Measurements from ENCODE around the gene FOXO6. TPM values are rescaled to one million over a fixed set of nuclear protein-coding genes. Genes with fewer than 3 reads are reported as not detected.

The FOXO6 gene
- total and polyA plus RNA-seq, 10 of the 15 experiments (the other 5 are each of a cell fraction or from before 2014, with no cell fraction given) = 0.37 TPM; not detected in 9

DNA sequence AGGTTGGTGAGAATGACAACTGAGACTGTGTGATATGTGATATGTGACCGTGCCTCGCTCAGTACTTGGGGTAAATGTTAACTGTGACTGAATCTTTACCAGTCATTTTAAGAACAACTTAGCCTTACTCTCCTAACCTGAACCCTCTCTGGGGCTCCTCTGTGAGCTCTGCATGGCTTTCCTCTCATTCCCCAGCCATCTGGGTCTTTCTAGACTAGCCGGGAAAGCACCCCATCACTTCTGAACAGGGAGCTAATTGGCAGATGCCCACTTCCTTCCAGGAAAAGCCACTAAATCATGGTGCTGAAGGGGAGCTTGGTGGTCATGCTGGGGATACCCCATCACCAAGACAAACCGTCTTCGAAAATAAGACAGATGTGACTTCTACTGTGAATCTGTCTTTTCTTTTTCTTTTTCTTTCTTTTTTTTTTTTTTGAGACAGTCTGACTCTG, 16.5 kb upstream of the FOXO6 start:
- Histone ChIP-seq H3K4me1 (ENCODE audit: control insufficient read depth, insufficient read depth, low read length) (peaks cover 9% of the 10 kb centered on the region), H3K4me3 (no peak overlapping the region), H3K36me3 (ENCODE audit: control insufficient read depth in 2 of 2, insufficient read depth in 2 of 2, low read length in 1 of 2) (no peaks in the 10 kb centered on the region), H2AFZ (ENCODE audit: control insufficient read depth, low read depth, low read length) (0 out of 2 replicates have a peak overlapping the region, but pooled peaks have one; percentile 8), H3K27ac (ENCODE audit: control insufficient read depth, insufficient read depth) (no peak overlapping the region), H3K9ac (ENCODE audit: control insufficient read depth, insufficient read depth, low read length) (no peak overlapping the region), H3K4me2 (ENCODE audit: control insufficient read depth, insufficient read depth) (no peak overlapping the region), H3K79me2 (ENCODE audit: control insufficient read depth, insufficient read depth, low read length) (no peaks in the 10 kb centered on the region), H4K20me1 (ENCODE audit: control insufficient read depth, insufficient read depth) (no peaks in the 10 kb centered on the region), H3K9me3 (replicated peaks; ENCODE audit: control insufficient read depth, insufficient read depth, low read length) (no peaks in the 10 kb centered on the region; the same call in 2 of the 3 replicates), H3K27me3 (replicated peaks in 1 of 2; ENCODE audit: control insufficient read depth in 2 of 2, insufficient read depth in 2 of 2, low read length in 1 of 2) (no peaks in the 10 kb centered on the region)
- peak; percentile 11 for DNase-seq (ENCODE audit: low read depth, low spot score)
- in situ Hi-C loops (cut with MboI) = no loop called here
- CTCF ChIA-PET = interaction anchor here (0.8 to 4.3 kb wide), 6 partner anchors 13 to 73 kb away, joined by 3 to 21 read pairs (median 6); partner anchors contain the start of gene FOXO6
- no TSS peak for BruUV-seq (replicated peaks)
- intact Hi-C loops (cut with micrococcal nuclease; ENCODE audit: unreplicated experiment) = no loop called here
- RAD21 ChIA-PET (ENCODE audit: unreplicated experiment) = interaction anchor here (0.7 to 1.5 kb wide), 9 partner anchors 9 to 136 kb away, joined by 3 to 4 read pairs (median 3); partner anchors contain the start of gene FOXO6
- POLR2A ChIA-PET = interaction anchor here (0.6 to 0.7 kb wide), 2 partner anchors 12 to 28 kb away, joined by 3 read pairs; no protein-coding TSS in a partner anchor
- TF ChIP-seq SPI1 (IDR thresholded peaks at IDR 0.05; ENCODE audit: borderline replicate concordance, insufficient read depth, low read depth, low read length) (0 out of 2 replicates have a peak, but pooled peaks have one; percentile 10), EED (IDR thresholded peaks at IDR 0.05; ENCODE audit: low read depth) (peak; percentile 56; the same call in 1 of the 2 replicates), IKZF2 (IDR thresholded peaks at IDR 0.05) (peak; percentile 44 to 58; a peak in 2 of 4 replicates), IKZF1 (conservative IDR thresholded peaks at IDR 0.05) (peak; percentile 66), ZNF24 (IDR thresholded peaks at IDR 0.05) (peak; percentile 97)
- TF ChIP-seq, protein P1, sequence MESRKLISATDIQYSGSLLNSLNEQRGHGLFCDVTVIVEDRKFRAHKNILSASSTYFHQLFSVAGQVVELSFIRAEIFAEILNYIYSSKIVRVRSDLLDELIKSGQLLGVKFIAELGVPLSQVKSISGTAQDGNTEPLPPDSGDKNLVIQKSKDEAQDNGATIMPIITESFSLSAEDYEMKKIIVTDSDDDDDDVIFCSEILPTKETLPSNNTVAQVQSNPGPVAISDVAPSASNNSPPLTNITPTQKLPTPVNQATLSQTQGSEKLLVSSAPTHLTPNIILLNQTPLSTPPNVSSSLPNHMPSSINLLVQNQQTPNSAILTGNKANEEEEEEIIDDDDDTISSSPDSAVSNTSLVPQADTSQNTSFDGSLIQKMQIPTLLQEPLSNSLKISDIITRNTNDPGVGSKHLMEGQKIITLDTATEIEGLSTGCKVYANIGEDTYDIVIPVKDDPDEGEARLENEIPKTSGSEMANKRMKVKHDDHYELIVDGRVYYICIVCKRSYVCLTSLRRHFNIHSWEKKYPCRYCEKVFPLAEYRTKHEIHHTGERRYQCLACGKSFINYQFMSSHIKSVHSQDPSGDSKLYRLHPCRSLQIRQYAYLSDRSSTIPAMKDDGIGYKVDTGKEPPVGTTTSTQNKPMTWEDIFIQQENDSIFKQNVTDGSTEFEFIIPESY (IDR thresholded peaks at IDR 0.05) = no peak
- TF ChIP-seq, protein P2, sequence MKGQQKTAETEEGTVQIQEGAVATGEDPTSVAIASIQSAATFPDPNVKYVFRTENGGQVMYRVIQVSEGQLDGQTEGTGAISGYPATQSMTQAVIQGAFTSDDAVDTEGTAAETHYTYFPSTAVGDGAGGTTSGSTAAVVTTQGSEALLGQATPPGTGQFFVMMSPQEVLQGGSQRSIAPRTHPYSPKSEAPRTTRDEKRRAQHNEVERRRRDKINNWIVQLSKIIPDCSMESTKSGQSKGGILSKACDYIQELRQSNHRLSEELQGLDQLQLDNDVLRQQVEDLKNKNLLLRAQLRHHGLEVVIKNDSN (IDR thresholded peaks at IDR 0.05; ENCODE audit: borderline replicate concordance, extremely low read length, insufficient read depth, low read depth, low read length) = no peak
- TF ChIP-seq, protein P3, sequence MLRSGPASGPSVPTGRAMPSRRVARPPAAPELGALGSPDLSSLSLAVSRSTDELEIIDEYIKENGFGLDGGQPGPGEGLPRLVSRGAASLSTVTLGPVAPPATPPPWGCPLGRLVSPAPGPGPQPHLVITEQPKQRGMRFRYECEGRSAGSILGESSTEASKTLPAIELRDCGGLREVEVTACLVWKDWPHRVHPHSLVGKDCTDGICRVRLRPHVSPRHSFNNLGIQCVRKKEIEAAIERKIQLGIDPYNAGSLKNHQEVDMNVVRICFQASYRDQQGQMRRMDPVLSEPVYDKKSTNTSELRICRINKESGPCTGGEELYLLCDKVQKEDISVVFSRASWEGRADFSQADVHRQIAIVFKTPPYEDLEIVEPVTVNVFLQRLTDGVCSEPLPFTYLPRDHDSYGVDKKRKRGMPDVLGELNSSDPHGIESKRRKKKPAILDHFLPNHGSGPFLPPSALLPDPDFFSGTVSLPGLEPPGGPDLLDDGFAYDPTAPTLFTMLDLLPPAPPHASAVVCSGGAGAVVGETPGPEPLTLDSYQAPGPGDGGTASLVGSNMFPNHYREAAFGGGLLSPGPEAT (IDR thresholded peaks at IDR 0.05; ENCODE audit: low read depth) = 0 out of 2 replicates have a peak, but pooled peaks have one; percentile 22
- SMC1A ChIA-PET (ENCODE audit: uncharacterized antibody, unreplicated experiment) = interaction anchor here (0.5 to 1.8 kb wide), 7 partner anchors 9 to 107 kb away, joined by 3 to 9 read pairs (median 3); no protein-coding TSS in a partner anchor
- WGBS (ENCODE audit: insufficient coverage, insufficient replicate concordance, low lambda C conversion rate, missing lambda C conversion rate) = under 1% methylated on average over 5 of the region's 5 CpGs
- FAIRE-seq = no peak
- ATAC-seq = peak; percentile 80
